ENCODE measurements around the gene SEMA4B.
A peak's percentile ranks its signal among the peaks of the same experiment; 100 is the strongest.
"Not testable (repeated sequence)": the region's sequence is repeated elsewhere in the genome, so short reads cannot be mapped to it uniquely, and the experiment has no call there.

SEMA4B gene

GRCh38 chr15:90201130-90201943, at the start of gene SEMA4B:
Gene SEMA4B (plus strand): TSS chr15:90201330. CDS start chr15:90201579, 249 bp downstream.
- peak; percentile 26 to 72 (median 44) for DNase-seq (ENCODE audit: low read depth in 2 of 3, low spot score in 1 of 3)

GRCh38 chr15:90151989-90152645, 49.0 kb upstream of the SEMA4B start:
- no peak for DNase-seq (ENCODE audit: low read depth in 2 of 3, low spot score in 1 of 3)

- no peak for DNase-seq (ENCODE audit: low read depth in 2 of 3, low spot score in 1 of 3)
Observed at GRCh38 chr15:90153658-90154057, 47.5 kb upstream of the SEMA4B start.

GRCh38 chr15:90154246-90154645, 46.9 kb upstream of the SEMA4B start:
- no peak for DNase-seq (ENCODE audit: low read depth in 2 of 3, low spot score in 1 of 3)

- DNase-seq (ENCODE audit: low read depth in 2 of 3, low spot score in 1 of 3): no peak
Observed at GRCh38 chr15:90154861-90155626, 46.1 kb upstream of the SEMA4B start.

- no peak for DNase-seq (ENCODE audit: low read depth in 2 of 3, low spot score in 1 of 3)
Observed at GRCh38 chr15:90159213-90159612, 41.9 kb upstream of the SEMA4B start.

GRCh38 chr15:90160781-90161727, 40.1 kb upstream of the SEMA4B start:
- no peak for DNase-seq (ENCODE audit: low read depth in 2 of 3, low spot score in 1 of 3)

- no peak for DNase-seq (ENCODE audit: low read depth in 2 of 3, low spot score in 1 of 3)
Observed at GRCh38 chr15:90161950-90162361, 39.2 kb upstream of the SEMA4B start.

GRCh38 chr15:90162956-90163355, 38.2 kb upstream of the SEMA4B start:
- DNase-seq (ENCODE audit: low read depth in 2 of 3, low spot score in 1 of 3): no peak

GRCh38 chr15:90164239-90164638, 36.9 kb upstream of the SEMA4B start:
- DNase-seq (ENCODE audit: low read depth in 2 of 3, low spot score in 1 of 3): not testable (repeated sequence)

GRCh38 chr15:90165157-90165556, 36.0 kb upstream of the SEMA4B start:
- DNase-seq (ENCODE audit: low read depth in 2 of 3, low spot score in 1 of 3): no peak

- peak; percentile 45 to 64 (median 61) for DNase-seq (ENCODE audit: low read depth in 2 of 3, low spot score in 1 of 3)
Observed at GRCh38 chr15:90165659-90166489, 35.3 kb upstream of the SEMA4B start.

GRCh38 chr15:90167121-90167520, 34.0 kb upstream of the SEMA4B start:
- no peak for DNase-seq (ENCODE audit: low read depth in 2 of 3, low spot score in 1 of 3)

GRCh38 chr15:90171623-90172022, 29.5 kb upstream of the SEMA4B start:
- DNase-seq (ENCODE audit: low read depth in 2 of 3, low spot score in 1 of 3): no peak

- no peak for DNase-seq (ENCODE audit: low read depth in 2 of 3, low spot score in 1 of 3)
Observed at GRCh38 chr15:90173372-90173771, 27.8 kb upstream of the SEMA4B start.

- DNase-seq (ENCODE audit: low read depth in 2 of 3, low spot score in 1 of 3): no peak
Observed at GRCh38 chr15:90174140-90174875, 26.8 kb upstream of the SEMA4B start.

GRCh38 chr15:90177012-90177411, 24.1 kb upstream of the SEMA4B start:
- DNase-seq (ENCODE audit: low read depth in 2 of 3, low spot score in 1 of 3): no peak

GRCh38 chr15:90178468-90179435, 22.4 kb upstream of the SEMA4B start:
- DNase-seq (ENCODE audit: low read depth in 2 of 3, low spot score in 1 of 3): no peak
